ENCODE results near the gene CEP164.
"Not testable (repeated sequence)": the region's sequence is repeated elsewhere in the genome, so short reads cannot be mapped to it uniquely, and the experiment has no call there.

DNA sequence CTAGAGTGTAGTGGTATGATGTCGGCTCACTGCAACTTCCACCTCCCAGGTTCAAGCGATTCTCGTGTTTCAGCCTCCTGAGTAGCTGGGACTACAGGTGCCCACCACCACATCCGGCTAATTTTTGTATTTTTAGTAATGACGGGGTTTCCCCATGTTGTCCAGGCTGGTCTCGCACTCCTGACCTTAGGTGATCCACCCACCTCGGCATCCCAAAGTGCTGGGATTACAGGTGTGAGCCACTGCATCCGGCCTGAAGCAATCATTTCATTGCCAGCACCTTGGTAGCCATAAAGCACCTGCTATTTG is 129.0 kb downstream of the CEP164 start:
- TF ChIP-seq, protein P1, sequence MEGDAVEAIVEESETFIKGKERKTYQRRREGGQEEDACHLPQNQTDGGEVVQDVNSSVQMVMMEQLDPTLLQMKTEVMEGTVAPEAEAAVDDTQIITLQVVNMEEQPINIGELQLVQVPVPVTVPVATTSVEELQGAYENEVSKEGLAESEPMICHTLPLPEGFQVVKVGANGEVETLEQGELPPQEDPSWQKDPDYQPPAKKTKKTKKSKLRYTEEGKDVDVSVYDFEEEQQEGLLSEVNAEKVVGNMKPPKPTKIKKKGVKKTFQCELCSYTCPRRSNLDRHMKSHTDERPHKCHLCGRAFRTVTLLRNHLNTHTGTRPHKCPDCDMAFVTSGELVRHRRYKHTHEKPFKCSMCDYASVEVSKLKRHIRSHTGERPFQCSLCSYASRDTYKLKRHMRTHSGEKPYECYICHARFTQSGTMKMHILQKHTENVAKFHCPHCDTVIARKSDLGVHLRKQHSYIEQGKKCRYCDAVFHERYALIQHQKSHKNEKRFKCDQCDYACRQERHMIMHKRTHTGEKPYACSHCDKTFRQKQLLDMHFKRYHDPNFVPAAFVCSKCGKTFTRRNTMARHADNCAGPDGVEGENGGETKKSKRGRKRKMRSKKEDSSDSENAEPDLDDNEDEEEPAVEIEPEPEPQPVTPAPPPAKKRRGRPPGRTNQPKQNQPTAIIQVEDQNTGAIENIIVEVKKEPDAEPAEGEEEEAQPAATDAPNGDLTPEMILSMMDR (IDR thresholded peaks at IDR 0.05): not testable (repeated sequence)
- TF ChIP-seq POLR2A (IDR thresholded peaks at IDR 0.05): not testable (repeated sequence)

All from lower leg skin (tissue), 3 donors.